GM19455 (cell line): Measurements from ENCODE around the gene RYR1.
"Not testable (repeated sequence)": the region's sequence is repeated elsewhere in the genome, so short reads cannot be mapped to it uniquely, and the experiment has no call there.

Source experiments
- ATAC-seq: cut with Tn5 transposase; IDR thresholded peaks from one replicate; pipeline ENCODE4 v1.9.1; 2021; ENCODE audit not compliant: unreplicated experiment

RYR1 gene

DNA sequence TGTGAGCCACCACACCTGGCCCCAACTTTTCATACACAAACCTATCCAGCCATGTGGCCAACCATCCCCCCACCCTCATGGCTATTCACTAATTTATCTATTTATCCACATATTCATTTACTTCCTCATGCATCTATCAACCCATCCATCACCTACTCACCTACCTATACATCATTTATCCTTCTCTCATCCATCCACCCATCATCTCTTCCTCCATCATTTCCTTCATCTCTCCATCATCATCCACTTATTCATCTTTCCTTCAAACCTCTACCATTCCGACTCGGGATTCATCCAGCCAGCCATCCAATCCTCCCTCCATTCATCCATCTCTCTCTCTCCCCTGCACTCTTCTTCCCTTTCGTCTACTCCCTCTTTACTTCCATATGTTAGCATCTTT, 54.6 kb downstream of the RYR1 start:
- no peak for ATAC-seq

DNA sequence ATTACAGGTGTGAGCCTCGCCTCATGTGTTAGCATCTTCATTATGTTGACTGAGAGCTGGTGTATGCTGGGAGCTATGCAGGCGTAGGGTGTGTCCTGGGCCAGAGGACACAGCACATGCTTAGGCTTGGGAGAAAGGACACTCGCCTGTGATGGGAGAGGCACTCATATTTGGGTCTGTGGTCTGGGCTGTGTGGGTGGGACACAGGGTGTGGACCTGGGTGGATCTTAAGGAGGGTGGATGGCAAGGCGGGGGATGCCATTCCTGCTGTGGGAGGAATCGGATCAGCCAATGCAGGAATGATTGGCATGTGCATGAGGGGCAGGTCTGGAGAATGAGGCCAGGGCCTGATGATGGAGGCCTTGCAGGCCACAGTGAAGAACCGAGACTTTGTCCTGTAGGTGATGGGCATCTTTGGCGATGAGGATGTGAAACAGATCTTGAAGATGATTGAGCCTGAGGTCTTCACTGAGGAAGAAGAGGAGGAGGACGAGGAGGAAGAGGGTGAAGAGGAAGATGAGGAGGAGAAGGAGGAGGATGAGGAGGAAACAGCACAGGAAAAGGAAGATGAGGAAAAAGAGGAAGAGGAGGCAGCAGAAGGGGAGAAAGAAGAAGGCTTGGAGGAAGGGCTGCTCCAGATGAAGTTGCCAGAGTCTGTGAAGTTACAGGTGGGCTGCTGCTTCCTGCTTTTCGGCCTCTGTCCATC, 55.4 kb downstream of the RYR1 start:
- no peak for ATAC-seq

DNA sequence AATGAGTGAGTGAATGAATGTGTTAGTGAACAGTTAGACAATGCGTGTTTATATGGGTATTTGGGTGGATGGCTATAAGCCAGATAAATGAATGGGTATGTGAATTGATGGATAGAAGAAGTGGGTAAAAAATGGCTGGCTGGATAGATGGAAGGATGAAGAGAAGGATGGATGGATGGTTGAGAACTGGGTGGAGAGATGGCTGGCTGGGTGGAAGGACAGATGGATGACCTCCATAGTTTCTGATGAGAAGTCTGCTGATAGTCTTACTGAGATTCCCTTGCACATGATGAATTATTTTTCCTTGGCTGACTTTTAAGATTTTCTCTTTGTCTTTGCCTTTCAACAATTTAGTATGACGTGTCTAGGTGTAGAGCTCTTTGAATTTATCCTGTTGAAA, 57.4 kb downstream of the RYR1 start:
- no peak for ATAC-seq

DNA sequence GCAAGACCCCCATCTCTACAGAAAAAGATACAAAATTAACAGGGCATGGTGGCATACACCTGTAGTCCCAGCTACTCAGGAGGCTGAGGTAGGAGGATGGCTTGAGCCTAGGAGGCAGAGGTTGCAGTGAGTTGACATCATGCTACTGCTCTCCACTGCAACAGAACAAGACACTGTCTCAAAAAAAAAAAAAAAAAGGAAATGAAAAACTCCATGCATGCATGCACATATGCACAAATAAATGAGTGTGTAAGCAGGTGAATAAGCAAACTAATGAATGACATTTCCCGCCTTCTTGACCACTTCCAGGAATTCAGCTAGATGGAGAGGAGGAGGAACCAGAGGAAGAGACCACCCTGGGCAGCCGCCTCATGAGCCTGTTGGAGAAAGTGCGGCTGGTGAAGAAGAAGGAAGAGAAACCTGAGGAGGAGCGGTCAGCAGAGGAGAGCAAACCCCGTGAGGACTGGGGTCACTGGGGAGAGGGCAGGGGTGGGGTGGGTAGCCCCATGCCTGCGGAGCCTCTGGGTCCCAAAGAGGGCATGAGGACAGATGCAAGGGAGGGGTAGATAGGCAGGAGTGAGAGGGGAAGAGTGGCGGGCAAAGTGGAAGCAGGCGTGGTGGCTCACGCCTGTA, 58.8 kb downstream of the RYR1 start:
- no peak for ATAC-seq

DNA sequence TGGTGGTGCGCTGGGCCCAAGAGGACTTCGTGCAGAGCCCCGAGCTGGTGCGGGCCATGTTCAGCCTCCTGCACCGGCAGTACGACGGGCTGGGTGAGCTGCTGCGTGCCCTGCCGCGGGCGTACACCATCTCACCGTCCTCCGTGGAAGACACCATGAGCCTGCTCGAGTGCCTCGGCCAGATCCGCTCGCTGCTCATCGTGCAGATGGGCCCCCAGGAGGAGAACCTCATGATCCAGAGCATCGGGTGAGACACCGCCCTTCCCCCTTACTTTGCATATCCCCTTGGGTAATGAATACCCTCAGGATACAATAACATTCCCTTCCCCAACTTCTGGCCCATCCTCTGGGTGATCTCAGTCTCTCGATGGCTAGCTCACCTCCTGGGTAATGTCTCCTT, 60.9 kb downstream of the RYR1 start:
- ATAC-seq, result no peak

DNA sequence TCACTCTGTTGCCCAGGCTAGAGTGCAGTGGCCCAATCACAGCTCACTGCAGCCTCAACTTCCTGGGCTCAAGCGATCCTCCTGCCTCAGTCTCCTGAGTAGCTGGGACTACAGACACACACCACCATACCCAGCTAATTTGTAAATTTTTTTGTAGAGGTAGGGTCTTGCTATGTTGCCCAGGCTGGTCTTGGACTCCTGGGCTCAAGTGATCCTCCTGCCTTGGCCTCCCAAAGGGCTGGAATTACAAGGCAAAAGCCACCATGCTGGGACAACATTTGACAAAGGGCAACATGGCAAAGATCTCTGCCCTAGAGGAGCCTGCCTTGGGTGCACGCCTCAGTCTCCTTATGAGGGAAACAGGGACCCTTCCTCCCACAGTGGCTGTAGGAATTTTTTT, 61.9 kb downstream of the RYR1 start:
- ATAC-seq, result not testable (repeated sequence)

DNA sequence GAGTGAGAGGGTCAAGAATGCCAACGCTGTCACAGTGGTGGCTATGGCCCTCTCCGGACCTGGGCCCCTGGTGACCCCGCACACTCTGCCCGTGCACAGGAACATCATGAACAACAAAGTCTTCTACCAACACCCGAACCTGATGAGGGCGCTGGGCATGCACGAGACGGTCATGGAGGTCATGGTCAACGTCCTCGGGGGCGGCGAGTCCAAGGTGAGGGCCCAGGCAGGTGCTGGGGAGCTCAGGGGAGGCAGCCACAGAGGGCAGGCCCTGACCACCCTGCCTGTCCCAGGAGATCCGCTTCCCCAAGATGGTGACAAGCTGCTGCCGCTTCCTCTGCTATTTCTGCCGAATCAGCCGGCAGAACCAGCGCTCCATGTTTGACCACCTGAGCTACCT, 62.6 kb downstream of the RYR1 start:
- ATAC-seq, result no peak

DNA sequence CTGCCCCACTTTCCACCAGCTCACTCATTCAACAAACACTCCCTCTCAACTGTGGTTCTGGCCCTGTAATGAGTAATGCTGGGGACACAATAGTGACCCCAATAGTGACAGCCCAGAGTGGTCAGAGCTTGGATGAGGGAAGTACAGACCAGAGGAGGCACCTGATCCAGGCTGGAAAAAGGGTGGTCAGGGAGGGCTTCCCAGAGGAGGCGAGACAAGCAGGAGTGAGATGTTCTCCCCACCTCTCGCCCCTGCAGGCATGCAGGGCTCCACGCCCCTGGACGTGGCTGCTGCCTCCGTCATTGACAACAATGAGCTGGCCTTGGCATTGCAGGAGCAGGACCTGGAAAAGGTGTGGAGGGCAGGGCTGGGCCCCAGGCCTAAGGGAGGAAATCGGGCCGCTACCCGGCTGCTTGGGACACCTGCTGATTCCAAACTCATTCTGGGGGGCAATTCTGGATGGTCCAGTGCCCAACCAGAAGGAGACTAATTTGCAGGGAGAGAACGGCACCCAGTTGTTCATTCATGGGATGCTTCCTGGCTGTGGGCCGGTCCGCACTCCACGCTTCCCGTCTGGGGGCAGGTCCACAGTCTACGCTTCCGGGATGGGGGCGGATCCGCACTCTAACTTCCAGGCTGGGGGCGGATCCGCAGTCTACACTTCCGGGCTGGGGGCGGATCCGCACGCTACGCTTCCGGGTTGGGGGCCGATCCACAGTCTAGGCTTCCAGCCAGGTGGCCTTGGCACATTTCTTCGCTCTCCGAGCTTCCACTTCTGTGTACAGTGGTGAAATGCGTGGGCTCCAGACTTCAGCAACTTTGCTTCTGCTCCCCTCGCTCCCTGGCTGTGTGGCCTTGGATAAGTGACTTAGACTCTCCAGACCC, 63.4 kb downstream of the RYR1 start:
- no peak for ATAC-seq

DNA sequence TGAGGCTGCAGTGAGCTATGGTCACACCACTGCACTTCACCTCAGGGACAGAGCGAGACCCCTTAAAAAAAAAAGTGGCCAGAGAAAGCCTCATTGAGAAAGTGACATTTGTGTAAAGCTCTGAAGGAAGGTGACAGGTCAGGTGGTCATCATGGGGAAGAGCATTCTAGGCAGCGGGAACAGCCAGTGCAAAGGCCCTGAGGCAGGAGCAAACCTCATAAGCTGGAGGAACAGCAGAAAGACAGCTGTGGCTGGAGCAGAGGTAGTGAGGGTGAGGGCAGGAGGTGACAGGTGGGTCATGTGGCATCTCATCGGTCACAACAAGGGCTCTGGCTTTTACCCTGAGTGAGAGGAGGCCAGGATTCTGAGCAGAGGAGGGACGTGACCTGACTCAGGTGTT, 64.4 kb downstream of the RYR1 start:
- ATAC-seq, result no peak

DNA sequence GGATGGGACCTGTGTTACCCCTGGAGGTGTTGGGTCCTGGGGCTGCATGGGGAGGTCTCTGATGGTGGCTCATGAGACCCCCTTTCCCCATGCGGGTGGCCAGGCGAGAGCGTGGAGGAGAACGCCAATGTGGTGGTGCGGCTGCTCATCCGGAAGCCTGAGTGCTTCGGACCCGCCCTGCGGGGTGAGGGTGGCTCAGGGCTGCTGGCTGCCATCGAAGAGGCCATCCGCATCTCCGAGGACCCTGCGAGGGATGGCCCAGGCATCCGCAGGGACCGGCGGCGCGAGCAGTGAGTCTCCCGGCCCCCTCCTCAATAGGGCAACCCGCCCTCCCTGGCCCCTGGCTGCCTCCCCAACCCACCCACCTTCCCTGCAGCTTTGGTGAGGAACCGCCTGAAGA, 66.0 kb downstream of the RYR1 start:
- ATAC-seq, result no peak

DNA sequence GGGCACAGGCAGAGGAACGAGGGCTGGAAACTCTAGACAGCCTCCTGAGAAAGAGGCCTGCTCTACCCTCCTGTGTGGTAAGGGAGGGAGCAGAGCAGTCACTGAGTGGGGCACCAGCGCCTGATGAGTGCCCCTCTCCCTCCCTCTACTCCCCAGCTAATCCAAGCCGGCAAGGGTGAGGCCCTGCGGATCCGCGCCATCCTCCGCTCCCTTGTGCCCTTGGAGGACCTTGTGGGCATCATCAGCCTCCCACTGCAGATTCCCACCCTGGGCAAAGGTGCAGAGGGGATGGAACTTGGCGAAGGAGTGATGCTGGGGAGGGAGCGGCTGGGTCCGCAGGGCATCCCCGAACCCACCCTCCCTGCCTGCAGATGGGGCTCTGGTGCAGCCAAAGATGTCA, 67.0 kb downstream of the RYR1 start:
- no peak for ATAC-seq

DNA sequence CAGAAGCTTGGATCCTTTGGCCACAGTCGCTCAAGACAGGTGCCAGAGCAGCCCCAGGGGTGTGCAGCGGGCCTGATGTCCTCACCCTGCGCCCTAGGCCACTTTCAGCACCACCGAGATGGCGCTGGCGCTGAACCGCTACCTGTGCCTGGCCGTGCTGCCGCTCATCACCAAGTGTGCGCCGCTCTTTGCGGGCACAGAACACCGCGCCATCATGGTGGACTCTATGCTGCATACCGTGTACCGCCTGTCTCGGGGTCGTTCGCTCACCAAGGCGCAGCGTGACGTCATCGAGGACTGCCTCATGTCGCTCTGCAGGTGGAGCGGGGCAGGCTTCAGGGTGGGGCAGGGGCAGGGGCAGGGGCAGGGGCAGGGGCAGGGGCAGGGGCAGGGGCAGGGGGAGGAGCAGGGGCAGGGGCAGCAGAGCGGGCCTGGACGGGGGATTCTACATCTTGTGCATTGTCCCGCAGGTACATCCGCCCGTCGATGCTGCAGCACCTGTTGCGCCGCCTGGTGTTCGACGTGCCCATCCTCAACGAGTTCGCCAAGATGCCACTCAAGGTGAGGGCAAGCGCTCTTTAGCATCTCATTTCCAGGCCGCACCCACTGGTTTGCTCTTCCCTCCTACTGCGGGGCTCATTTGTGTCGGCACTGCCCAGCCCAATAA, 69.1 kb downstream of the RYR1 start:
- ATAC-seq, result no peak

DNA sequence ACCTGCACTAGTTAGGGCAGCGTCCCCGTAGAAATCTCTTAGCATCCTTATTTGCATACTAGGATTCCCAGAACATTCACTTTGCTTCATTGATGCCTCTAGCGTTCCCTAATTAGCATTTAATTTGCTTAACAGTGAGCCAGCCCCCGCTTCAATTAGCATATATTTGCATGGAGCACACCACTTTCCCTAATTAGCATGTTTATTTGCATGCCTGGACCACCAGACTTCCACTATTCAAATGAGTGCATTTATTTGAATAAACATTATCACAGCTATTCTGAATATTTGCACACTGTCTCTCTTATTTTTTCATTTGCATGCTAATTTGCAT, 69.6 kb downstream of the RYR1 start:
- ATAC-seq, result no peak

DNA sequence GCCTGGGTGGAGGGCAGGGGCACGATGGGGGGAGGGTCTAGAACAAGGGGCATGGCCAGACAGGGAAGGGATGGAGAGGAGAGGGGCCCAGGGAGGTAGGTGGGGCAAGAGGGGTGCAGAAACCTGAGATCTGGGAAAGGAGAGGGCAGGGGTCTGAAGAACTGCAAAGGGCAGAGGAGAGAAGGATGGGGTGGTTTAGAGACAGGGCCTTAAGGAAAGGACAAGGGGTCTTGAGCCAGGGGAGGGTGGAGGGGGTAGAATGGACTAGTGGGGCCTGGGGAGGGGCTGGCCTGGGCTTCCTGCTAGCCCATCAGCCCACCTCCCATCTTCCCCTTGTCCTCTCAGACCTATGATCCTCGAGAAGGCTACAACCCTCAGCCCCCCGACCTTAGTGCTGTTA, 72.5 kb downstream of the RYR1 start:
- ATAC-seq, result no peak

DNA sequence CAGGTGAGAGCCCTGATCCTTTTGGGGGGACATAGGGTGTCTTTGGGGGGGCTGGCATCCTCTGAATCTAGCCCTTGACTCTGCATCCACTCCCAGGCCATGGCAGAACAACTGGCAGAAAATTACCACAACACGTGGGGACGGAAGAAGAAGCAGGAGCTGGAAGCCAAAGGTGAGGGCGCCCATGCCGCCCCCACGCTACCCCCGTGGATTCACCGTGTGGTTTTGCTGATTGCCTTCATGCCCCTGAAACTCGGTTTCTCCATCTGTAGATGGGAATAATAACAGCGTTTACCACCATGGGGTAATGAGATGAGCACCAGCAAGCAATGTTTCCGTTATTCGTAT, 72.9 kb downstream of the RYR1 start:
- ATAC-seq, result no peak

DNA sequence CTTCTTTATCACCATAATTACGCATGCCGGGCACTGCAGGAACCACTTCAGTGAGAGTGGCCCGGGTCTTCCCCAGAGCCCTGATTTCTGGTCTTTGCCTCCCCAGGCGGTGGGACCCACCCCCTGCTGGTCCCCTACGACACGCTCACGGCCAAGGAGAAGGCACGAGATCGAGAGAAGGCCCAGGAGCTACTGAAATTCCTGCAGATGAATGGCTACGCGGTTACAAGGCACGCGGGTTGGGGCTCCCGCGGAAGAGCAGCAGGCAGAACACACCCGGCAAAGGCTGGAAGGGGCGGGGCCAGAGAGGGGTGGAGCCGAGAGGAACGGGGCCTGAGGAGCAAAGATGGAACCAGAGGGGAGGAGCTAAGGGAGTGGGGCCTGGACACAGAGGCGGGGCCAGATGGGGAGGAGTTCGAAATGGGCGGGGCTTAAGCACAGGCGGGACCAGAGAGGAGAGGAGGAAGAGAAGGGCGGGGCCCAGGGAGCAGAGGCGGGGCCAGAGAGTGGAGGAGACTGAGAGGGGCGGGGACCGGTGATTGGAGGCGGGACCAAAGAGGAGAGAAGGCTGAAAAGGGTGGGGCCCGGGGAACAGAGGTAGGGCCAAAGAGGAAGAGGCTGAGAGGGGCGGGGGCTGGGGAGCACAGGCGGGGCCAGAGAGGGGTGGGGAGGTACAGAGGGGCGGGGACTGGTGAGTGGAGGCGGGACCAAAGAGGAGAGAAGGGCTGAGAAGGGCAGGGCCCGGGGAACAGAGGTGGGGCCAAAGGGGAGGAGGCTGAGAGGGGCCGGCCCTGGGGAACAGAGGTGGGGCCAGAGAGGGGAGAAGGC, 73.4 kb downstream of the RYR1 start:
- peak; percentile 64 for ATAC-seq

DNA sequence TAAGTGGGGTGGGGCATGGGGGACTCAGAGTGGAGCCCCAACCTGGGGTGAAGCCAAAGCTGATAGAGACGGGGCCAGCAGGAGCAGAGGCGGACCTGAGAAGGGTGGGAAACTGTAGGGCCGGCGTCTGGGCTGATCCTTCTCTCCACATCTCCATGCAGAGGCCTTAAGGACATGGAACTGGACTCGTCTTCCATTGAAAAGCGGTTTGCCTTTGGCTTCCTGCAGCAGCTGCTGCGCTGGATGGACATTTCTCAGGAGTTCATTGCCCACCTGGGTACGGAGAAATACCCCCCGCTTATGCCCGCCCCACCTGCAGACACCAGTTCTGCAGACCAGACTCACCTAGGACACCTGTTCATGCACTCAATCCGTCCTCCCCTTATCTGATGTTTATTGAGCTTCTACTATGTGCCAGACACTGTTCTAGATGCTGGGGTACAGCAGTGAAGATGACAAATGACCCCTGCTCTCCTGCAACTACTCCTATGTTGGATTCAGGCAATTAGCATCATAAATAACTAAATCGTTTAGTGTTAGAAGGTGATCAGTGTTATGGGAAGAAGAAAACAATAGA, 74.1 kb downstream of the RYR1 start:
- no peak for ATAC-seq

DNA sequence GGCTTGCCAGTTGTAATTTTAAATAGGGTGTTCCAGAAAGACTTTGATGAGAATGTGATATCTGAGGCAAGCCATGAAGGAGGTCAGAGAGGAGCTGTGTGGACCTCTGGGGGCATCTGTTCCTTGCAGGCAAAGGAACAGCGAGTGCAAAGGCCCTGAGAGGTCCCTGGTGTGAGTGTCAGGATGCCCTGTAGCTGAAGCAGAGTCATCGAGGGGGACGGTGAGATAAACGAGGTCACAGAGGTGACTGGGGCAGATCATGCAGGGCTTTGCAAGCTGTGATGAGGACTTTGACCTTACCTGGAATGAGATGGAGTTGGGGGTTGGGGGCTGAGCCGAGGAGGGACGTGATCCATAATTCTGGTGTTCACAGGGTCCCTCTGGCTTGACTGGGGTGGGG, 75.0 kb downstream of the RYR1 start:
- ATAC-seq, result no peak

DNA sequence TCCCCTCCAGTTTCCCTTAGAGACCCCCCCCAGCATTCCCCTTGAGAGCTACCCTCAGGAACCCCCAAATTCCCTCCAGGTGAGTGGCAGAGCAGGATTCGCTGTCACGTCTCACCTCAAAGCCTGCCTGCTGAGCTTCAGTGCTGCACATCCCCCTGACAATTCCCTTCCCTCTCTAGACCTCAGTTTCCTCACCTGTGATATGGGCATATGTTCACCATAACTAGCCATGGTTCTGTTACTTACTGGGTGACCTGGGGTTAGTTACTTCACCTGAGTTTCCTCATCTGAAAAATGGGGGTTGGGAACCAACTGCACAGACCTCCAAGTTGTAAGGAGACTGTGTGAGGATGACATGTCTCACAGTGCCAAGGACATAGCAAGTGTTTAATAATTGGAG, 75.5 kb downstream of the RYR1 start:
- no peak for ATAC-seq

DNA sequence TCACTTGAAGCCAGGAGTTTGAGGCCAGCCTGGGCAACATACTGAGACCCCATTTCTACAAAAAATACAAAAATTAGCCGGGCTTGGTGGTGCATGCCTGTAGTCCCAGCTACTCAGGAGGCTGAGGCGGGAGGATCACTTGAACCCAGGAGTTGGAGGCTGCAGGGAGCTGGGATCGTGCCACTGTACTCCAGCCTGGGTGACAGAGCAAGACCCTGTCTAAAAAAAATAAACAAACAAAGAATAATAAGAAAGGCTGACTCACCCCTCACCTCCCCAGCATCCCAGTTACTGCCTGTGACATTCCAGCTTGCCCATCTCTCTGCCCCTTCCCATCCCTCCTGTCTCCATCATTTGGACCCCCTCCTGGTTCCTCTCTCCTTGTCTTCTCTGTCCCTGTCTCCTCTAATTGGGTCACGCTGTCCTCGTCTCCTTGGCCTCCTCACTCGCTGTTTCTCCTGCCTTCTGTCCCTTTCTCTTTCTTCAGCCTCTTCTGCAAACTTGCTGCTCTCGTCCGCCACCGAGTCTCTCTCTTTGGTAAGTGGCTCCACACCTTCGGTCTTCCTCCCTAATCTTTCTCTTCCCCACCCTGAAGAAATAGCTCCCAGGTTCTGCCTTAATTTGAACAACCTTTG, 77.7 kb downstream of the RYR1 start:
- ATAC-seq, result no peak
